Measurements from ENCODE around the gene MYL5. TPM values are rescaled to one million over a fixed set of nuclear protein-coding genes. Genes with fewer than 3 reads are reported as not detected.

The MYL5 gene
- total and polyA plus RNA-seq, 2 of the 13 experiments (the other 11 are each of a cell fraction or from before 2014, with no cell fraction given) = 6.5 to 16.0 TPM

DNA sequence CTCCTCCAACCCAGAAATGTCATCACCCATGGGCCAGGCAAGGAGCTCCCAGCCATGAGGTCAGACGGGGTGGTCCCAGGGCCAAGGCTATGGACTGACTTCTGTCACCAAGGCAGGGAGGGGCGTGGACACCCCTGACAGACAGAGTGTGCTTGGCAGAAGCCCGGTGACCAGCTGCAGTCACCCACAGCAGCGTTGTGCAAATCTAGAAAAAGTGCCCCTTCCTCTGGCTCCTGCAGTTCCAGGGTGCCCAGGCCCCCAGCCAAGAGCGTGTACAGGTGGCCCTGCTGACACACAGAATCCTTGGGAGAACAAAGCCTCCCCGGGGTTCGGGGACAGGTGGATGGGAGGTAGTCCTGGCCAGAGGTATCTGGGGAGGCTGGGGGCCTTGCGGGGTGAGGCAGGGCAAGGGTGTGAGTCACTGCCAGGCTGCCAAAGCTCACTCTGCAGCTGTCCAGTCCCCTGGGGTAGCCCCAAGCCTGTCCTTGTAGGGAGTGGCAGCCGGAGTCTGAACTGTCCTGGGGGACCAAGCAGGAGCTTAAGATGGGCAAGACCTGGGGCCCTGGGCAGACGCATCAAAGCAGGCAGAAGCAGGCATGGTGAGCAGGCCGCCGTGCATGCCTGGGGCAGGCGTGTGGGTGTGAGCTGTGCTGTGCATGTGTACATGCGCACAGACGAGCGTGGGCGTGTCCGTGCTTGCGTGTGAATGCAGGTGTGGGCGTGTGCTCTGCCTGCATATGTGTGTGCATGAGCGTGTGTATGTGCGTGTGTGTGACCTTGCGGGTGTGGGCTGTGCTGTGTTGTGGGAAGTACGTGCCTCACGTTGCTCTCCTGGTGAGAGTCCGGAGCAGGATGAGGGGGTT is 3.3 kb downstream of the MYL5 start (continued):
- TF ChIP-seq, protein P1, sequence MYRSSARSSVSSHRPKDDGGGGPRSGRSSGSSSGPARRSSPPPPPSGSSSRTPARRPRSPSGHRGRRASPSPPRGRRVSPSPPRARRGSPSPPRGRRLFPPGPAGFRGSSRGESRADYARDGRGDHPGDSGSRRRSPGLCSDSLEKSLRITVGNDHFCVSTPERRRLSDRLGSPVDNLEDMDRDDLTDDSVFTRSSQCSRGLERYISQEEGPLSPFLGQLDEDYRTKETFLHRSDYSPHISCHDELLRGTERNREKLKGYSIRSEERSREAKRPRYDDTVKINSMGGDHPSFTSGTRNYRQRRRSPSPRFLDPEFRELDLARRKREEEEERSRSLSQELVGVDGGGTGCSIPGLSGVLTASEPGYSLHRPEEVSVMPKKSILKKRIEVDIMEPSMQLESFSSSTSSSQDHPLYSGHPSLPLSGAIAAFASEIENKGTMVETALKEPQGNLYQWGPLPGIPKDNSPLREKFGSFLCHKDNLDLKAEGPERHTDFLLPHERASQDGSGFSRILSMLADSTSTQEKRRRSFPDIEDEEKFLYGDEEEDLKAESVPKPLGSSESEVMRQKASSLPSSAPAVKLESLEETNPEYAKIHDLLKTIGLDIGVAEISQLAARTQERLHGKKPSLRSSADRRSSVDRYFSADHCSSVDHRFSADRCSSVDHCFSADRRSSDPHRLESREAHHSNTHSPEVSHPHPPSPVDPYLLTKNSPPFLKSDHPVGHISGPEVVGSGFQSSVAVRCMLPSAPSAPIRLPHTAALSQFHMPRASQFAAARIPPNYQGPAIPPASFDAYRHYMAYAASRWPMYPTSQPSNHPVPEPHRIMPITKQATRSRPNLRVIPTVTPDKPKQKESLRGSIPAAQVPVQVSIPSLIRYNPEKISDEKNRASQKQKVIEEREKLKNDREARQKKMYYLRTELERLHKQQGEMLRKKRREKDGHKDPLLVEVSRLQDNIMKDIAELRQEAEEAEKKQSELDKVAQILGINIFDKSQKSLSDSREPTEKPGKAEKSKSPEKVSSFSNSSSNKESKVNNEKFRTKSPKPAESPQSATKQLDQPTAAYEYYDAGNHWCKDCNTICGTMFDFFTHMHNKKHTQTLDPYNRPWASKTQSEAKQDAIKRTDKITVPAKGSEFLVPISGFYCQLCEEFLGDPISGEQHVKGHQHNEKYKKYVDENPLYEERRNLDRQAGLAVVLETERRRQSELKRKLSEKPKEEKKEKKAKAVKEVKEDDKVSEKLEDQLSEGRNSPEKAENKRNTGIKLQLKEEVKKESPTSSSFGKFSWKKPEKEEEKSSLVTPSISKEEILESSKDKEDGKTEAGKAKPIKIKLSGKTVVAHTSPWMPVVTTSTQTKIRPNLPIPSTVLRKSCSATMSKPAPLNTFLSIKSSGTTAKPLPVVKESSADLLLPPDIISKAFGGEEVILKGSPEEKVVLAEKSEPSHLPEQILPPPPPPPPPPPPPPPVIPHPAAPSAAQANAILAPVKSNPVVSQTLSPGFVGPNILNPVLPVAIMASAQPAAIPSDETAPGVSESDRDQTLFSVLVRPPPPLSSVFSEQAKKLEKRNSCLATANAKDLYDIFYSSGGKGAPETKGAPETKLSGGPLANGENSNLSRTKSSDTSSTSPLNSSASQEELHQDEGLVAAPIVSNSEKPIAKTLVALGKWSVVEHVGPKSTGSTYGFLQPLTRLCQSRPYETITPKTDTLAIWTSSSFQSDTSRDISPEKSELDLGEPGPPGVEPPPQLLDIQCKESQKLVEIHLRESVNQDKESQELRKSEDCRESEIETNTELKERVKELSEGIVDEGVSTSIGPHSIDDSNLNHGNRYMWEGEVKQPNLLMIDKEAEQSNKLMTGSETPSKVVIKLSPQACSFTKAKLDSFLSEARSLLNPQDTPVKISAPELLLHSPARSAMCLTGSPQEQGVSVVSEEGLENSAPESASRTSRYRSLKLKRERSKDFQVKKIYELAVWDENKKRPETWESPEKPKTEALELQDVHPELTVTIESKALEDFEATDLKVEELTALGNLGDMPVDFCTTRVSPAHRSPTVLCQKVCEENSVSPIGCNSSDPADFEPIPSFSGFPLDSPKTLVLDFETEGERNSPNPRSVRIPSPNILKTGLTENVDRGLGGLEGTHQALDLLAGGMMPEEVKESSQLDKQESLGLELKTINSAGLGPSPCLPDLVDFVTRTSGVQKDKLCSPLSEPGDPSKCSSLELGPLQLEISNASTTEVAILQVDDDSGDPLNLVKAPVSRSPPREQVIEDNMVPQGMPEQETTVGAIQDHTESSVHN (CRISPR knock-in tag; IDR thresholded peaks at IDR 0.05) = no peak
- TF ChIP-seq CCAR2 (optimal IDR thresholded peaks at IDR 0.05; ENCODE audit: low read depth, low read length) = no peak
- TF ChIP-seq, protein P2, sequence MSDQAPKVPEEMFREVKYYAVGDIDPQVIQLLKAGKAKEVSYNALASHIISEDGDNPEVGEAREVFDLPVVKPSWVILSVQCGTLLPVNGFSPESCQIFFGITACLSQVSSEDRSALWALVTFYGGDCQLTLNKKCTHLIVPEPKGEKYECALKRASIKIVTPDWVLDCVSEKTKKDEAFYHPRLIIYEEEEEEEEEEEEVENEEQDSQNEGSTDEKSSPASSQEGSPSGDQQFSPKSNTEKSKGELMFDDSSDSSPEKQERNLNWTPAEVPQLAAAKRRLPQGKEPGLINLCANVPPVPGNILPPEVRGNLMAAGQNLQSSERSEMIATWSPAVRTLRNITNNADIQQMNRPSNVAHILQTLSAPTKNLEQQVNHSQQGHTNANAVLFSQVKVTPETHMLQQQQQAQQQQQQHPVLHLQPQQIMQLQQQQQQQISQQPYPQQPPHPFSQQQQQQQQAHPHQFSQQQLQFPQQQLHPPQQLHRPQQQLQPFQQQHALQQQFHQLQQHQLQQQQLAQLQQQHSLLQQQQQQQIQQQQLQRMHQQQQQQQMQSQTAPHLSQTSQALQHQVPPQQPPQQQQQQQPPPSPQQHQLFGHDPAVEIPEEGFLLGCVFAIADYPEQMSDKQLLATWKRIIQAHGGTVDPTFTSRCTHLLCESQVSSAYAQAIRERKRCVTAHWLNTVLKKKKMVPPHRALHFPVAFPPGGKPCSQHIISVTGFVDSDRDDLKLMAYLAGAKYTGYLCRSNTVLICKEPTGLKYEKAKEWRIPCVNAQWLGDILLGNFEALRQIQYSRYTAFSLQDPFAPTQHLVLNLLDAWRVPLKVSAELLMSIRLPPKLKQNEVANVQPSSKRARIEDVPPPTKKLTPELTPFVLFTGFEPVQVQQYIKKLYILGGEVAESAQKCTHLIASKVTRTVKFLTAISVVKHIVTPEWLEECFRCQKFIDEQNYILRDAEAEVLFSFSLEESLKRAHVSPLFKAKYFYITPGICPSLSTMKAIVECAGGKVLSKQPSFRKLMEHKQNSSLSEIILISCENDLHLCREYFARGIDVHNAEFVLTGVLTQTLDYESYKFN (CRISPR knock-in tag; conservative IDR thresholded peaks at IDR 0.05) = no peak
- TF ChIP-seq SP140L (CRISPR knock-in tag; IDR thresholded peaks at IDR 0.05; ENCODE audit: borderline replicate concordance) = no peak
- TF ChIP-seq MAFK (conservative IDR thresholded peaks at IDR 0.05 in 1 of 2, IDR thresholded peaks at IDR 0.05 in 1 of 2; ENCODE audit: low read length in 2 of 2) = no peak
- TF ChIP-seq SRSF4 (IDR thresholded peaks at IDR 0.05; ENCODE audit: low read depth, low read length, poor library complexity, severe bottlenecking) = no peak
- TF ChIP-seq FOXA1 (IDR thresholded peaks at IDR 0.05) = no peak
- TF ChIP-seq FOXA1 (CRISPR knock-in tag; IDR thresholded peaks at IDR 0.05) = peak; percentile 86
- TF ChIP-seq, protein P3, sequence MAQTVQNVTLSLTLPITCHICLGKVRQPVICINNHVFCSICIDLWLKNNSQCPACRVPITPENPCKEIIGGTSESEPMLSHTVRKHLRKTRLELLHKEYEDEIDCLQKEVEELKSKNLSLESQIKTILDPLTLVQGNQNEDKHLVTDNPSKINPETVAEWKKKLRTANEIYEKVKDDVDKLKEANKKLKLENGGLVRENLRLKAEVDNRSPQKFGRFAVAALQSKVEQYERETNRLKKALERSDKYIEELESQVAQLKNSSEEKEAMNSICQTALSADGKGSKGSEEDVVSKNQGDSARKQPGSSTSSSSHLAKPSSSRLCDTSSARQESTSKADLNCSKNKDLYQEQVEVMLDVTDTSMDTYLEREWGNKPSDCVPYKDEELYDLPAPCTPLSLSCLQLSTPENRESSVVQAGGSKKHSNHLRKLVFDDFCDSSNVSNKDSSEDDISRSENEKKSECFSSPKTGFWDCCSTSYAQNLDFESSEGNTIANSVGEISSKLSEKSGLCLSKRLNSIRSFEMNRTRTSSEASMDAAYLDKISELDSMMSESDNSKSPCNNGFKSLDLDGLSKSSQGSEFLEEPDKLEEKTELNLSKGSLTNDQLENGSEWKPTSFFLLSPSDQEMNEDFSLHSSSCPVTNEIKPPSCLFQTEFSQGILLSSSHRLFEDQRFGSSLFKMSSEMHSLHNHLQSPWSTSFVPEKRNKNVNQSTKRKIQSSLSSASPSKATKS (CRISPR knock-in tag; IDR thresholded peaks at IDR 0.05) = no peak
- no peak for TF ChIP-seq ZNF543 (CRISPR knock-in tag; IDR thresholded peaks at IDR 0.05)
- TF ChIP-seq, protein P4, sequence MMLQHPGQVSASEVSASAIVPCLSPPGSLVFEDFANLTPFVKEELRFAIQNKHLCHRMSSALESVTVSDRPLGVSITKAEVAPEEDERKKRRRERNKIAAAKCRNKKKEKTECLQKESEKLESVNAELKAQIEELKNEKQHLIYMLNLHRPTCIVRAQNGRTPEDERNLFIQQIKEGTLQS (CRISPR knock-in tag; IDR thresholded peaks at IDR 0.05) = no peak
- no peak for TF ChIP-seq ZNF660 (CRISPR knock-in tag; IDR thresholded peaks at IDR 0.05; ENCODE audit: borderline replicate concordance, low read depth)
- TF ChIP-seq KAT2B (IDR thresholded peaks at IDR 0.05; ENCODE audit: borderline replicate concordance, low read depth, low read length) = no peak
- TF ChIP-seq CREB1 (IDR thresholded peaks at IDR 0.05) = no peak
- no peak for TF ChIP-seq CREB1 (CRISPR knock-in tag; IDR thresholded peaks at IDR 0.05)
